PC-9 (cell line): ENCODE data around the gene MMP24OS. TPM values are rescaled to one million over a fixed set of nuclear protein-coding genes. Genes with fewer than 3 reads are reported as not detected.
A peak's percentile ranks its signal among the peaks of the same experiment; 100 is the strongest.

Experiments
- Bru-seq: library from RNA; stranded (reverse); fragments of 400-500 nt; gene quantifications from one replicate; lab custom pipeline; 2021; lab: Mats Ljungman, UMichigan
- BruChase-seq, 2 experiments: library from RNA; stranded (reverse); fragments of 400-500 nt; gene quantifications; one replicate each; lab custom pipeline; 2021; lab: Mats Ljungman, UMichigan
- BruUV-seq: library from RNA; stranded (reverse); fragments of 400-500 nt; replicated peaks from 2 replicates; lab custom pipeline; 2021; lab: Mats Ljungman, UMichigan
- CTCF ChIA-PET: fragments of 300-600 bp; sonication (Branson Sonifier 250); formaldehyde crosslinking; loops from one replicate; lab custom pipeline; 2022; ENCODE audit warnings: antibody characterized with exemption; lab: Charles Lee
- POLR2A ChIA-PET: fragments of 300-600 bp; sonication (Branson Sonifier 250); formaldehyde crosslinking; loops from one replicate; lab custom pipeline; 2022; ENCODE audit warnings: antibody characterized with exemption; ENCODE audit not compliant: unreplicated experiment; lab: Charles Lee
- DNase-seq, 2 experiments: peaks; one replicate each; pipeline versions ENCODE4 v3.0.0 to v3.0.0-alpha.2; 2015 to 2022; ENCODE audit warnings: mixed read lengths in 1 of 2
- H2AFZ ChIP-seq: fragments of 200-600 bp; sonication (generic); 2 replicates; pipeline ENCODE4 v1.8.1; 2017; ENCODE audit warnings: antibody characterized with exemption
- H3F3A ChIP-seq: fragments of 200-600 bp; sonication (generic); 2 replicates; pipeline ENCODE4 v1.8.1; 2017; ENCODE audit warnings: antibody characterized with exemption, mild to moderate bottlenecking, low read depth; ENCODE audit not compliant: insufficient read depth
- H3K27ac ChIP-seq: fragments of 200-600 bp; sonication (generic); 2 replicates; pipeline ENCODE4 v1.6.1; 2016; ENCODE audit warnings: mixed run types
- H3K27me3 ChIP-seq: fragments of 200-600 bp; sonication (generic); 2 replicates; pipeline ENCODE4 v1.6.1; 2016; ENCODE audit warnings: low read depth, mixed run types; ENCODE audit not compliant: insufficient read depth
- H3K36me3 ChIP-seq: fragments of 200-600 bp; sonication (generic); 2 replicates; pipeline ENCODE4 v1.6.1; 2016; ENCODE audit warnings: low read depth, mixed run types
- H3K4me1 ChIP-seq: fragments of 200-600 bp; sonication (generic); replicated peaks from 2 replicates; pipeline ENCODE4 v1.6.1; 2016; ENCODE audit warnings: mixed run types; ENCODE audit not compliant: insufficient read depth
- H3K4me2 ChIP-seq: fragments of 200-600 bp; sonication (generic); 2 replicates; pipeline ENCODE4 v1.6.1; 2017; ENCODE audit warnings: mixed run types
- H3K4me3 ChIP-seq: fragments of 200-600 bp; sonication (generic); 2 replicates; pipeline ENCODE4 v1.6.1; 2016; ENCODE audit warnings: mixed run types
- H3K79me2 ChIP-seq: fragments of 200-600 bp; sonication (generic); 2 replicates; pipeline ENCODE4 v1.6.1; 2017; ENCODE audit warnings: low read depth, mixed run types
- H3K9me2 ChIP-seq: fragments of 200-600 bp; sonication (generic); 2 replicates; pipeline ENCODE4 v1.8.1; 2017; ENCODE audit warnings: mild to moderate bottlenecking; ENCODE audit not compliant: insufficient read depth
- H3K9me3 ChIP-seq: fragments of 200-600 bp; sonication (generic); 2 replicates; pipeline ENCODE4 v1.8.1; 2016; ENCODE audit warnings: low read depth; ENCODE audit not compliant: insufficient read depth
- H4K20me1 ChIP-seq: fragments of 200-600 bp; sonication (generic); 2 replicates; pipeline ENCODE4 v1.8.1; 2017; ENCODE audit not compliant: insufficient read depth
- CTCF ChIP-seq: fragments of 200-600 bp; sonication (generic); conservative IDR thresholded peaks from 2 replicates; pipeline ENCODE4 v1.6.1; 2017; ENCODE audit warnings: mixed run types, antibody characterized with exemption, mild to moderate bottlenecking, moderate library complexity
- EZH2 ChIP-seq: fragments of 200-600 bp; sonication (generic); IDR thresholded peaks from 2 replicates; pipeline ENCODE4 v1.8.0; 2017; ENCODE audit warnings: antibody characterized with exemption, low read depth
- intact Hi-C: fragments of 100-400 bp; cut with micrococcal nuclease; formaldehyde crosslinking; loops from one replicate; pipeline ENCODE4 v1.10.0; 2022; ENCODE audit not compliant: unreplicated experiment
- long read RNA-seq: library from polyadenylated mRNA; stranded (forward); transcript quantifications from one replicate; pipeline ENCODE4 v2.0.0, GENCODE V29; 2022
- total RNA-seq: library from RNA; stranded (reverse); gene quantifications from 2 replicates; pipeline ENCODE4 v1.2.3, GENCODE V29; 2021

Gene MMP24OS
- total RNA-seq: 59.3 and 79.0 TPM in 2 replicates
- percentile 69 among the genes with signal in this experiment for Bru-seq, nascent RNA
- BruChase-seq, experiment 1, labeled RNA remaining after a 2-hour chase: percentile 77 among the genes with signal in this experiment
- BruChase-seq, experiment 2, labeled RNA remaining after a 6-hour chase: percentile 90 among the genes with signal in this experiment
- long read RNA-seq, transcript MMP24OS-201 (2 exons, 867 nt): major isoform, 15 of 31 reads
- long read RNA-seq, transcript MMP24OS-209 (2 exons, 712 nt): minor isoform, 7 of 31 reads
- long read RNA-seq, partial matches to known transcripts: 2 of 31 reads
- long read RNA-seq, other reads (novel, unspliced or antisense): 6 of 31 reads

- peak within 1 kb of the TSS; percentile 96 for H3K4me2 ChIP-seq
These were observed at the start of gene MMP24OS for GRCh38 chr20:35277531-35278395. Gene MMP24OS, minus strand, starts transcription at chr20:35278122. Its CDS starts 193 bp downstream, at chr20:35277929.

DNA sequence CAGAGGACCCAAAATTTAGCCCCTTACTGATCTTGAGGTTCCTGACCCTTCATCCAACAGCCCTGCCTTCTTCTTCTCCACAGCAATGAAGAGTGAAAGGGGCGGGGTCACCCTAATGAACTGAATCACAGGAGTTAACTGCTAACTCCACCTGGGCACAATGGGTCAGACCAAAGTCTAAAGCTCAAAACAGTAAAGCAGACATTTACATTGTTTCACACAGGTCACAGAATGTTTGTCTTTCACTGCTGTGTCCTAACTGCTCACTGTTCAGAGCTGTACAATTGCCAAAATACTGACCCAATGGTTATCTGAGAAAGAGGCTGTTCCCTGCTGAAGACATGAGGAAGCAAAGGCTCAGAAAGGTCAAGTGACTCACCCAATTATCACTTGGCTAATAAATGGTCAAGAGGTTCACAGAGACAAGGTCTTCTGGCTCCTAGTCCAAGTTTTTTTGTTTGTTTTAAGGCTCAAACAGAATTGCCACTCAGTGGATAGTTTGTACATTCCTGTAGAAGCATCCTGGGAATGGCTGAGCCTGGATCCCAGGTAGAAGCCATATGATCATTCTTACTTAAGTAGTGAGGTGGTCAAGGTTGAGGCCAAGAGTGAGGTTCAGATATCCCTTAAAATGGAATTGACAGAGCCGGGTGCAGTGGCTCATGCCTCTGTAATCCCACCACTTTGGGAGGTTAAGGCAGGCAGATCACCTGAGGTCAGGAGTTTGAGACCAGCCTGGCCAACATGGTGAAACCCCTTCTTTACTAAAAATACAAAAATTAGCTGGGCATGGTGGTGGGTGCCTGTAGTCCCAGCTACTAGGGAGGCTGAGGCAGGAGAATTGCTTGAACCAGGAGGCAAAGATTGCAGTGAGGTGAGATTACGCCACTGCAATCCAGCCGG, 49.4 kb upstream of the MMP24OS start:
- peaks cover 36% of the 10 kb centered on the region for H3K4me1 ChIP-seq
- intact Hi-C loops: loop anchor here (2.0 kb wide), 1 partner anchor 23 kb away; no protein-coding TSS in a partner anchor
- H2AFZ ChIP-seq: no peak overlapping the region
- no peaks in the 10 kb centered on the region for H3K9me2 ChIP-seq
- no peak for TF ChIP-seq CTCF
- no peak for TF ChIP-seq EZH2
- no peak overlapping the region for H3K4me3 ChIP-seq
- H3K36me3 ChIP-seq: no peaks in the 10 kb centered on the region
- H3K4me2 ChIP-seq: peak overlapping the region; percentile 16
- POLR2A ChIA-PET: interaction anchor here (0.6 to 0.7 kb wide), 2 partner anchors 123 to 547 kb away, joined by 3 to 7 read pairs; no protein-coding TSS in a partner anchor
- no peaks in the 10 kb centered on the region for H4K20me1 ChIP-seq
- H3K79me2 ChIP-seq: no peaks in the 10 kb centered on the region
- H3K27ac ChIP-seq: peak overlapping the region; percentile 58
- no peaks in the 10 kb centered on the region for H3K27me3 ChIP-seq
- no TSS peak for BruUV-seq
- DNase-seq: peak in 1 of 2 experiments; percentile 98
- no peaks in the 10 kb centered on the region for H3K9me3 ChIP-seq
- H3F3A ChIP-seq: peaks cover 32% of the 10 kb centered on the region
- CTCF ChIA-PET: interaction anchor here (0.6 to 1.2 kb wide), 4 partner anchors 10 to 120 kb away, joined by 3 to 6 read pairs (median 4); no protein-coding TSS in a partner anchor

More at GRCh38 chr20:35277531-35278395, at the start of gene MMP24OS:
- H2AFZ ChIP-seq: peak within 1 kb of the TSS; percentile 62; the same call in 1 of the 2 replicates
- H3K27ac ChIP-seq: peak within 1 kb of the TSS; percentile 71
- BruUV-seq: no TSS peak
- no peaks in the 10 kb centered on the region for H3K27me3 ChIP-seq
- peaks cover 16% of the 10 kb centered on the region for H3K4me1 ChIP-seq
- intact Hi-C loops: loop anchor here (2.0 kb wide), 1 partner anchor 27 kb away; no protein-coding TSS in a partner anchor
- H3K9me3 ChIP-seq: no peaks in the 10 kb centered on the region
- POLR2A ChIA-PET: interaction anchor here (0.5 to 0.8 kb wide), 7 partner anchors 24 to 1147 kb away, joined by 3 to 6 read pairs (median 3); no protein-coding TSS in a partner anchor
- H4K20me1 ChIP-seq: peaks cover 34% of the 10 kb centered on the region
- H3K9me2 ChIP-seq: no peaks in the 10 kb centered on the region
- CTCF ChIA-PET: interaction anchor here (0.5 to 1.5 kb wide), 4 partner anchors 20 to 170 kb away, joined by 3 to 8 read pairs (median 4); no protein-coding TSS in a partner anchor
- H3K79me2 ChIP-seq: peaks cover 39% of the 10 kb centered on the region
- TF ChIP-seq EZH2: no peak
- TF ChIP-seq CTCF: no peak
- H3F3A ChIP-seq: peaks cover 46% of the 10 kb centered on the region
- peaks cover 41% of the 10 kb centered on the region for H3K36me3 ChIP-seq
- peak; percentile 77 to 95 for DNase-seq
- peak within 1 kb of the TSS; percentile 88 for H3K4me3 ChIP-seq
